OCI-LY1 (cell line): ENCODE measurements around the gene SLX4IP.

ENCODE experiments used
- EZH2 ChIP-seq: fragments of 200-600 bp; sonication (generic), shearing (Covaris generic); IDR thresholded peaks from 2 replicates; pipeline ENCODE4 v1.8.0; 2017; ENCODE audit warnings: borderline replicate concordance, mixed run types, mild to moderate bottlenecking, antibody characterized with exemption, low read length, moderate library complexity, mixed read lengths
- TF ChIP-seq, protein P1 (sequence below): fragments of 200-600 bp; sonication (generic), shearing (Covaris generic); IDR thresholded peaks from 2 replicates; pipeline ENCODE4 v1.5.1; 2017; ENCODE audit warnings: mild to moderate bottlenecking, antibody characterized with exemption, low read length, moderate library complexity, mixed read lengths

- TF ChIP-seq, protein P1, sequence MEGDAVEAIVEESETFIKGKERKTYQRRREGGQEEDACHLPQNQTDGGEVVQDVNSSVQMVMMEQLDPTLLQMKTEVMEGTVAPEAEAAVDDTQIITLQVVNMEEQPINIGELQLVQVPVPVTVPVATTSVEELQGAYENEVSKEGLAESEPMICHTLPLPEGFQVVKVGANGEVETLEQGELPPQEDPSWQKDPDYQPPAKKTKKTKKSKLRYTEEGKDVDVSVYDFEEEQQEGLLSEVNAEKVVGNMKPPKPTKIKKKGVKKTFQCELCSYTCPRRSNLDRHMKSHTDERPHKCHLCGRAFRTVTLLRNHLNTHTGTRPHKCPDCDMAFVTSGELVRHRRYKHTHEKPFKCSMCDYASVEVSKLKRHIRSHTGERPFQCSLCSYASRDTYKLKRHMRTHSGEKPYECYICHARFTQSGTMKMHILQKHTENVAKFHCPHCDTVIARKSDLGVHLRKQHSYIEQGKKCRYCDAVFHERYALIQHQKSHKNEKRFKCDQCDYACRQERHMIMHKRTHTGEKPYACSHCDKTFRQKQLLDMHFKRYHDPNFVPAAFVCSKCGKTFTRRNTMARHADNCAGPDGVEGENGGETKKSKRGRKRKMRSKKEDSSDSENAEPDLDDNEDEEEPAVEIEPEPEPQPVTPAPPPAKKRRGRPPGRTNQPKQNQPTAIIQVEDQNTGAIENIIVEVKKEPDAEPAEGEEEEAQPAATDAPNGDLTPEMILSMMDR, result no peak
- no peak for TF ChIP-seq EZH2
Observed at GRCh38 chr20:10666221-10667076, 231.3 kb downstream of the SLX4IP start.
